Mesodermal cell (in vitro differentiated cells): ENCODE data around the gene TSPAN3. TPM values are rescaled to one million over a fixed set of nuclear protein-coding genes. Genes with fewer than 3 reads are reported as not detected.

ENCODE experiments used
- H3K27ac ChIP-seq: 2 replicates; pipeline ENCODE4 v1.7.0; 2013; ENCODE audit warnings: mild to moderate bottlenecking, low read depth, low read length, moderate library complexity; ENCODE audit not compliant: severe bottlenecking
- H3K36me3 ChIP-seq: 2 replicates; pipeline ENCODE4 v1.7.1; 2013; ENCODE audit warnings: mild to moderate bottlenecking, low read length, moderate library complexity; ENCODE audit not compliant: control insufficient read depth, insufficient read depth
- H3K4me1 ChIP-seq: one replicate; pipeline ENCODE4 v1.7.1; 2013; ENCODE audit warnings: mild to moderate bottlenecking, low read length; ENCODE audit not compliant: insufficient read depth, control insufficient read depth, poor library complexity, severe bottlenecking
- H3K4me3 ChIP-seq: 2 replicates; pipeline ENCODE4 v1.7.0; 2013; ENCODE audit warnings: low read length, control low read depth, mild to moderate bottlenecking; ENCODE audit not compliant: insufficient read depth, poor library complexity, severe bottlenecking; ENCODE audit errors: extremely low read depth
- H3K9me3 ChIP-seq: 2 replicates; pipeline ENCODE4 v1.7.1; 2013; ENCODE audit warnings: mild to moderate bottlenecking, low read length, moderate library complexity; ENCODE audit not compliant: control insufficient read depth
- WGBS, 2 experiments: methylation state at CpG; one replicate each; pipeline ENCODE4 v1.1.5; 2013; ENCODE audit warnings: missing lambda C conversion rate in 2 of 2; ENCODE audit not compliant: insufficient coverage in 2 of 2; 5-methylcytosine and 5-hydroxymethylcytosine counted together
- polyA plus RNA-seq, 2 experiments: library from polyadenylated mRNA; stranded (reverse); fragments of 50-300 nt; gene quantifications; one replicate each; pipeline ENCODE4 v1.2.3, GENCODE V29; 2013

The TSPAN3 gene
- 180 TPM for polyA plus RNA-seq (2013, experiment 1 of 2)
- polyA plus RNA-seq (2013, experiment 2 of 2): 168 TPM

GRCh38 chr15:77070495-77071304 lies at the start of gene TSPAN3:
Gene TSPAN3 (minus strand): TSS chr15:77071109. CDS start chr15:77070954, 155 bp downstream.
- peaks cover 6% of the 10 kb centered on the region for H3K4me1 ChIP-seq
- H3K9me3 ChIP-seq: no peaks in the 10 kb centered on the region
- peak within 1 kb of the TSS; percentile 82 for H3K27ac ChIP-seq
- WGBS, 2 experiments: 0% methylated on average over 68 to 83 of the region's 97 CpGs
- H3K4me3 ChIP-seq: peak within 1 kb of the TSS; percentile 76
- H3K36me3 ChIP-seq: peaks cover 10% of the 10 kb centered on the region

- WGBS, 2 experiments: 72 to 93% methylated on average over 4 of the region's 4 CpGs
- H3K36me3 ChIP-seq: no peaks in the 10 kb centered on the region
- H3K4me1 ChIP-seq: no peaks in the 10 kb centered on the region
- no peaks in the 10 kb centered on the region for H3K9me3 ChIP-seq
- H3K4me3 ChIP-seq: no peak overlapping the region
- H3K27ac ChIP-seq: no peak overlapping the region
Observed at GRCh38 chr15:77120576-77120975, 49.7 kb upstream of the TSPAN3 start.

DNA sequence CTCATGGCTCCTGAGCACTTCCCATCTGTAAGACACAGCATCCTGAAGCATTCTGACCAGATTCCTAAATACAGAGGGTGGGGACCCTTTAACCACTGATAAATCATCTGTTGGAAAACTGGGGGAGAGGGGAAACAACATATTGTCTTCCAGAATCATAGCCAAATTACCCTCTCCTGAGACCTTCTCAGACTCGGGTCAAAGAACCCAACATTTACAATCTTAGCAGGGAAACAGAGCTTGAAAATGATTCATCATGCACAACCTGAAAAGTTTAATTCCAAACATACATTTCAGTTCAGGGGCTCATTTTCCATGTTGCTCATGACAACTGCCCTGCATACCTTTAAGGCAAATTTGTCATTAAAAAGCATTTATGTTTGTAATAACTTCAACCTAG lies 48.5 kb upstream of the TSPAN3 start:
- no peak overlapping the region for H3K27ac ChIP-seq
- H3K4me3 ChIP-seq: no peak overlapping the region
- 57 to 83% methylated on average over 1 of the region's 1 CpG for WGBS, 2 experiments
- no peaks in the 10 kb centered on the region for H3K4me1 ChIP-seq
- no peaks in the 10 kb centered on the region for H3K9me3 ChIP-seq
- peaks cover 6% of the 10 kb centered on the region for H3K36me3 ChIP-seq

- Histone ChIP-seq H3K36me3 (peaks cover 12% of the 10 kb centered on the region), H3K9me3 (no peaks in the 10 kb centered on the region), H3K4me1 (no peaks in the 10 kb centered on the region), H3K27ac (no peak overlapping the region), H3K4me3 (no peak overlapping the region)
- WGBS, 2 experiments: 57 to 73% methylated on average over 1 to 2 of the region's 3 CpGs
Observed at GRCh38 chr15:77118882-77119321, 48.0 kb upstream of the TSPAN3 start.

DNA sequence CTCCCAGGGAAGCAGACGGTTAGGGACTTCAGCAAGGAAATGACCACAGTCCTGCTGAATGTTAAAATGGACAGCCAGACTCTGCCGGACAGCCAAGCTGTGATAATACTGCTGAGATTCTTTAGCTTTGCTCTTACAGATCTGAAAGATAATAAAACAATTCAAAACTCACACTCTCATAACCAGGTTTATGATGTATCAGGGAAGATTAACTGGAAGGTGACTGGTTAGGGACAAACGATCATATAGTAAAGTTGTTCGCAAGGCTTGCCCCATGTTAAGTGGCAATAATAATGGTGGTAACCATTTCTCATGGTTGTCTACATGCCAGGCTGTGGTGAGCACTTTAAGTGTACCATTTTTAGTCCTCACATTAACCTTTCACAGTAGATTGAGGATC lies 44.3 kb upstream of the TSPAN3 start:
- no peak overlapping the region for H3K4me3 ChIP-seq
- H3K4me1 ChIP-seq: no peaks in the 10 kb centered on the region
- no peaks in the 10 kb centered on the region for H3K9me3 ChIP-seq
- WGBS, 2 experiments: 98 to 100% methylated on average over 1 to 4 of the region's 4 CpGs
- H3K36me3 ChIP-seq: peaks cover 20% of the 10 kb centered on the region
- H3K27ac ChIP-seq: no peak overlapping the region

DNA sequence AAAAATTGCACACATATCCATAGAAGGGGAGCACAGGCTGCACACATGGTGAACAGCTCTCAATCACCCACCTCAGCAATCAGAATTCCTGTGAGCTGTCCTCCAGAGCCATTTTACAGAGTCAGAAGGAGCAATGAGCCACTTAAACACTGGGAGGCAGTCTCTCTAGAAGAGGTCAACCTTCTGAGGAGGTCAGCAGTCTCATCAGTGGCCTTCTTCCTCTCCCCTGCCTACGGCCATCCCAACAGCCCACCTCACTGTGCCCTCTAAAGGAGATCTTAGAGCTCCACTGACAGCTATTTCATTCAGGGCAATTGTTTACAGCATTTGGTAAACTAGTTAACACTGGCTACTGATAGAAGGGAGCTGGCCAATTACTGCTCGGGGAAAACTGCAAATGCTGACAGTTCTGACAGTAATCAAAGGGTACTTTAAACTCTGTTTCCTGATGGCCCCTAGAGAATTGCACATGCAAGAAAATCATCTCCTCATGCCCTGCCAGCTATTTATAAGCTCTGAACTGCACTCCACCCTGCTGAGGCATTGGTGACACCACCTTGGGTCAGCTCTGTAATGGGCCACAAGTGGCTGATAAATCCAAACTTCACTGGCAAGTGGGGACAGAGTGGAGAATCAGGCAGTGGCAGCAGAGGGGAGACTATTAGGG lies 42.1 kb upstream of the TSPAN3 start:
- H3K27ac ChIP-seq: no peak overlapping the region
- no peak overlapping the region for H3K4me3 ChIP-seq
- H3K4me1 ChIP-seq: no peaks in the 10 kb centered on the region
- H3K36me3 ChIP-seq: peaks cover 20% of the 10 kb centered on the region
- 69 to 91% methylated on average over 1 to 2 of the region's 2 CpGs for WGBS, 2 experiments
- no peaks in the 10 kb centered on the region for H3K9me3 ChIP-seq

- WGBS, 2 experiments: 100% methylated on average over 2 to 3 of the region's 3 CpGs
- Histone ChIP-seq H3K4me3 (no peak overlapping the region), H3K4me1 (no peaks in the 10 kb centered on the region), H3K9me3 (no peaks in the 10 kb centered on the region), H3K27ac (no peak overlapping the region), H3K36me3 (peaks cover 20% of the 10 kb centered on the region)
Observed at GRCh38 chr15:77111789-77112188, 40.9 kb upstream of the TSPAN3 start.

DNA sequence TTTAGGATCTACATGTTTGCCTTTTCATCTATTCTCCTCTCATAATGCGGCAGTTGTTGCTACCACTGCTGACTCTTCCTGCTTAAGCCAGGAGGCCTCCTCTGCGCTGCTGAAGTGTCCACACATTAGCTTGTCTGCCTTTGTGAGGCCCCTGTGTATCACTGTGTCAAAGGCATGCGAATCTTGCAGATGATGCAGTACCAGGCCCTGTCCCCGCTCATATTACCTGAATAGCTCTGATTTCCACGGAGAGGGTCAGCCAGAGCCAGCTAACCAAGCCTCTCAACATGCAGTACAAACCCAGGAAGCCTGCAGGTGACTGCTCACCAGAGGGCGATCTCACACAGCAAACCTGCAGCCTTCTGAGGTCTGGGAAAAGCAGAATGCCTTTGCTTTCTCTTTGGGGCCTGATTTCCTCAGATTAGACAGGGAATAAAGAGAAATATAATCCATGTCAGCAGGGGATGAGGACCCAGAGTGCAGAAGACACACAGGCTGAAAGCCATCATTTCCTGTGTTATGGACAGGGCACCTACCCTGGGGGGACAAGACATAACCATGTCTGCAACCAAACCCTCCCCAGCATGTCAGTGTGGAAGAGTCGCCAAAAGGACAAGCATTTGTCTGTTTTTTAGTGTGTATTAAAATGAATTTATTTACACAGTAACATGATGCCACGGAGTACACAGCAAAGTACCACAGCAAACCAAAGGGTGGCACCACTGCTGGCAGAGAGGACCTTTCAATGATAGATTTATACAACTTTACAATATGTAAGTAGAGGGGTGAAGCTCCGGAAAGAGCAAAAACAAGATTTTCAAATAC lies 36.8 kb upstream of the TSPAN3 start:
- Histone ChIP-seq H3K9me3 (no peaks in the 10 kb centered on the region), H3K4me1 (peaks cover 7% of the 10 kb centered on the region), H3K36me3 (peaks cover 6% of the 10 kb centered on the region), H3K4me3 (no peak overlapping the region), H3K27ac (no peak overlapping the region)
- WGBS, 2 experiments: 47% methylated on average over 6 of the region's 9 CpGs

DNA sequence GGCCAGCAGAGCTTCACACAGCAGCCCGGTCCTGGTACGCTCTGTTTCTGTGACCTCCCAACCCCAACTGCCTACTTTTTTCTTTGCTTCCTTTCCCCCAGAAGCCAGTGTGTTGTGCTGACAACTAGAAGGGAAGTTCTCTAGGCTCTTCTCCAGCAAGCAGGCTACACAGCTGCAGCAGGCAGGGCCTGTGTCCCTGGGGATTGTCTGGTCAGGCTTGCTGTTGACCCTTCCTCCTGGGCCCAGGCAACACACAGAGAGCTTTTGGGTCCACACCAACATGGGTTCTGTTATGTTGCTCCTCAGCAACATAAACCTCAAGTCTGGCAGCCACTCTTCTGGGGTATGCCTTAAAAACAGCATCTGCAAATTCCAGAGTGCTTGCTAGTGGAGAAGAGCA lies 36.2 kb upstream of the TSPAN3 start:
- Histone ChIP-seq H3K4me3 (no peak overlapping the region), H3K27ac (no peak overlapping the region), H3K9me3 (no peaks in the 10 kb centered on the region), H3K36me3 (peaks cover 6% of the 10 kb centered on the region), H3K4me1 (peaks cover 7% of the 10 kb centered on the region)
- 100% methylated on average over 1 to 2 of the region's 2 CpGs for WGBS, 2 experiments

DNA sequence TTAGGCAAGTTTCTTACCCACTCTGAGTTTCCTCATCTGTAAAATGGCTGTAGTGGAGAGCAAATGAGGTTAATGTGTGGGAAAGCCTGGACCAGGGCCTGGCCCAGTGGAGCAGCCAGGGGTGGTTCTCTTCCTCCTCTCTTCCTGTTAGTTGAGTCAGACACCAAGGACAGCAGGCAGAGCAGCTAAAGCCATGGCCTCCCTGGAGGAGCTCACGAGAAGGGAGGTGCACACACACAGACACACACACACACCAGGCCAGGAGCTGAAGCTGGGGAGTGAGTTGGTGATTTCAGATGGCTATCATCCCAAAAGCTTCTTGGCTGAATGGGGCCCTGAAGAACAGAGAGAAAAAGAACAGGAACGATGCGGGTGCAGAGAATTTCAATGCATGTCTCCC lies 33.2 kb upstream of the TSPAN3 start:
- Histone ChIP-seq H3K9me3 (no peaks in the 10 kb centered on the region), H3K4me3 (no peak overlapping the region), H3K36me3 (no peaks in the 10 kb centered on the region), H3K27ac (no peak overlapping the region), H3K4me1 (peaks cover 7% of the 10 kb centered on the region)
- 83 to 100% methylated on average over 1 of the region's 3 CpGs for WGBS, 2 experiments
